MM.1S (cell line): Measurements from ENCODE around the gene NEURL3.

Experiments used
- CTCF ChIP-seq: fragments of 300-600 bp; sonication (generic); IDR thresholded peaks from 2 replicates; pipeline ENCODE4 v1.5.1; 2016; ENCODE audit warnings: antibody characterized with exemption, low read length, mixed read lengths
- EZH2 ChIP-seq: fragments of 300-600 bp; sonication (generic); optimal IDR thresholded peaks from 2 replicates; pipeline ENCODE3; 2017; ENCODE audit warnings: low read depth, mild to moderate bottlenecking, antibody characterized with exemption, low read length, mixed read lengths
- EZH2phosphoT487 ChIP-seq: fragments of 300-600 bp; sonication (generic); IDR thresholded peaks from 2 replicates; pipeline ENCODE4 v1.6.1; 2018; ENCODE audit warnings: antibody characterized with exemption, low read length

GRCh38 chr2:96499061-96499960, 5.8 kb downstream of the NEURL3 start:
- TF ChIP-seq EZH2 (no peak), CTCF (no peak), EZH2phosphoT487 (no peak)
